Measurements from ENCODE around the gene GLS.

DNA sequence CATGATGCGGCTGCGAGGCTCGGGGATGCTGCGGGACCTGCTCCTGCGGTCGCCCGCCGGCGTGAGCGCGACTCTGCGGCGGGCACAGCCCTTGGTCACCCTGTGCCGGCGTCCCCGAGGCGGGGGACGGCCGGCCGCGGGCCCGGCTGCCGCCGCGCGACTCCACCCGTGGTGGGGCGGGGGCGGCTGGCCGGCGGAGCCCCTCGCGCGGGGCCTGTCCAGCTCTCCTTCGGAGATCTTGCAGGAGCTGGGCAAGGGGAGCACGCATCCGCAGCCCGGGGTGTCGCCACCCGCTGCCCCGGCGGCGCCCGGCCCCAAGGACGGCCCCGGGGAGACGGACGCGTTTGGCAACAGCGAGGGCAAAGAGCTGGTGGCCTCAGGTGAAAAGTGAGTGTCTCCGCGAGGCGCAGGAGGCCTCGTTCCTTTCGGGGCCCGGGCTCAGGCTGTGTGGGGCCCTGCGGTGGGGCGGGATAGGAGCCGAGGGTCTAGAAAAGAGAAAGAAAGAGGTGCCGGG is 520 bp downstream of the GLS start:
- TF ChIP-seq, protein P1, sequence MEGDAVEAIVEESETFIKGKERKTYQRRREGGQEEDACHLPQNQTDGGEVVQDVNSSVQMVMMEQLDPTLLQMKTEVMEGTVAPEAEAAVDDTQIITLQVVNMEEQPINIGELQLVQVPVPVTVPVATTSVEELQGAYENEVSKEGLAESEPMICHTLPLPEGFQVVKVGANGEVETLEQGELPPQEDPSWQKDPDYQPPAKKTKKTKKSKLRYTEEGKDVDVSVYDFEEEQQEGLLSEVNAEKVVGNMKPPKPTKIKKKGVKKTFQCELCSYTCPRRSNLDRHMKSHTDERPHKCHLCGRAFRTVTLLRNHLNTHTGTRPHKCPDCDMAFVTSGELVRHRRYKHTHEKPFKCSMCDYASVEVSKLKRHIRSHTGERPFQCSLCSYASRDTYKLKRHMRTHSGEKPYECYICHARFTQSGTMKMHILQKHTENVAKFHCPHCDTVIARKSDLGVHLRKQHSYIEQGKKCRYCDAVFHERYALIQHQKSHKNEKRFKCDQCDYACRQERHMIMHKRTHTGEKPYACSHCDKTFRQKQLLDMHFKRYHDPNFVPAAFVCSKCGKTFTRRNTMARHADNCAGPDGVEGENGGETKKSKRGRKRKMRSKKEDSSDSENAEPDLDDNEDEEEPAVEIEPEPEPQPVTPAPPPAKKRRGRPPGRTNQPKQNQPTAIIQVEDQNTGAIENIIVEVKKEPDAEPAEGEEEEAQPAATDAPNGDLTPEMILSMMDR (IDR thresholded peaks at IDR 0.05; ENCODE audit: insufficient read depth, low read length): no peak
- TF ChIP-seq, protein P2, sequence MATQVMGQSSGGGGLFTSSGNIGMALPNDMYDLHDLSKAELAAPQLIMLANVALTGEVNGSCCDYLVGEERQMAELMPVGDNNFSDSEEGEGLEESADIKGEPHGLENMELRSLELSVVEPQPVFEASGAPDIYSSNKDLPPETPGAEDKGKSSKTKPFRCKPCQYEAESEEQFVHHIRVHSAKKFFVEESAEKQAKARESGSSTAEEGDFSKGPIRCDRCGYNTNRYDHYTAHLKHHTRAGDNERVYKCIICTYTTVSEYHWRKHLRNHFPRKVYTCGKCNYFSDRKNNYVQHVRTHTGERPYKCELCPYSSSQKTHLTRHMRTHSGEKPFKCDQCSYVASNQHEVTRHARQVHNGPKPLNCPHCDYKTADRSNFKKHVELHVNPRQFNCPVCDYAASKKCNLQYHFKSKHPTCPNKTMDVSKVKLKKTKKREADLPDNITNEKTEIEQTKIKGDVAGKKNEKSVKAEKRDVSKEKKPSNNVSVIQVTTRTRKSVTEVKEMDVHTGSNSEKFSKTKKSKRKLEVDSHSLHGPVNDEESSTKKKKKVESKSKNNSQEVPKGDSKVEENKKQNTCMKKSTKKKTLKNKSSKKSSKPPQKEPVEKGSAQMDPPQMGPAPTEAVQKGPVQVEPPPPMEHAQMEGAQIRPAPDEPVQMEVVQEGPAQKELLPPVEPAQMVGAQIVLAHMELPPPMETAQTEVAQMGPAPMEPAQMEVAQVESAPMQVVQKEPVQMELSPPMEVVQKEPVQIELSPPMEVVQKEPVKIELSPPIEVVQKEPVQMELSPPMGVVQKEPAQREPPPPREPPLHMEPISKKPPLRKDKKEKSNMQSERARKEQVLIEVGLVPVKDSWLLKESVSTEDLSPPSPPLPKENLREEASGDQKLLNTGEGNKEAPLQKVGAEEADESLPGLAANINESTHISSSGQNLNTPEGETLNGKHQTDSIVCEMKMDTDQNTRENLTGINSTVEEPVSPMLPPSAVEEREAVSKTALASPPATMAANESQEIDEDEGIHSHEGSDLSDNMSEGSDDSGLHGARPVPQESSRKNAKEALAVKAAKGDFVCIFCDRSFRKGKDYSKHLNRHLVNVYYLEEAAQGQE (IDR thresholded peaks at IDR 0.05; ENCODE audit: insufficient replicate concordance, low read depth): no peak
- TF ChIP-seq POLR2AphosphoS5 (IDR thresholded peaks at IDR 0.05; ENCODE audit: low read depth) (no peak), GABPA (IDR thresholded peaks at IDR 0.05; ENCODE audit: low read depth) (no peak)
